Stimulated activated CD8-positive, alpha-beta memory T cell treated with anti-CD3 and anti-CD28 coated beads, Interleukin-4, amount 100 ng/mL, for 4 hours (primary cell): Measurements from ENCODE around the gene ACTR6.
"Not testable (repeated sequence)": the region's sequence is repeated elsewhere in the genome, so short reads cannot be mapped to it uniquely, and the experiment has no call there.

Experiments used
- DNase-seq, 2 donors: peaks; one replicate each; pipeline ENCODE4 v3.0.0-alpha.2; 2020; ENCODE audit warnings: low read depth in 2 of 2, low spot score in 1 of 2

ACTR6 gene

GRCh38 chr12:100219328-100220109 is 18.9 kb downstream of the ACTR6 start:
- DNase-seq = no peak

GRCh38 chr12:100221523-100221922 is 20.9 kb downstream of the ACTR6 start:
- no peak for DNase-seq

DNA sequence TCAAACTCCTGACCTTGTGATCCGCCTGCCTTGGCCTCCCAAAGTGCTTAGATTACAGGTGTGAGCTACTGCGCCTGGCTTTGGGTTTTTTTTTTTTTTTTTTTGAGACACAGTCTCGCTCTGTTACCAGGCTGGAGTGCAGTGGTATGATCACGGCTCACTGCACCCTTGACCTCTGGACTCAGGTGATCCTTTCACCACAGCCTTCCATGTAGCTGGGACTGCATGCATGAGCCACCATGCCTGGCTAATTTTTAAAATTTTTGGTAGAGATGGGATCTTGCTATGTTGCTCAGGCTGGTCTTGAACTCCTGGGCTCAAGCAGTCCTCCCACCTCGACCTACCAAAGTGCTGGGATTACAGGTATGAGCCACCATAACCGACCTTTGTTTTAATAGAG is 21.6 kb downstream of the ACTR6 start:
- DNase-seq = not testable (repeated sequence)

GRCh38 chr12:100225491-100225890 is 24.9 kb downstream of the ACTR6 start:
- no peak for DNase-seq

DNA sequence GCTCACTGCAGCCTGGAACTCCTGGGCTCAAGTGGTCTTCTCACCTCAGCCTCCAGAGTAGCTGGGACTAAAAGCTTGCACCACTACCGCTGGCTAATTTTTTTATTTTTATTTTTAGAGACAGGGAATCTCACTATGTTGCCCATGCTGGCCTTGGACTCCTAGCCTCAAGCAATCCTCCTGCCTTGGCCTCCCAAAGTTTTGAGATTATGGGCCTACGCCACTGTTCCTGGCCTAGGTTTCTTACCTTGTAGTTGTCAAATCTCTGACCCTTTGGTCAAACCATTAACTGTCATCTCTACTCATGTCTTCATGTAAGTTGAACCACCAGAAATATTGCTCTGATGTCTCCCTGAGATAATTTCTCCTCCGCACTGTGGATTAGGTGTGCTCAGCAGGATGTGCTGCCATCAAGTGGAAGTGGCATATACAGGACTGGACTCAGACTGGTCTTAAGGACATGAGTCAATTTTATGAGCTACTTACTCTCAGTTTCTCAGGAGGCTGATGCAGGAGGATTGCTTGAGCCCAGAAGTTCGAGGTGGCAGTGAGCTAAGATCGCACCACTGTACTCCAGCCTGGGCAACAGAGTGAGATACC is 28.5 kb downstream of the ACTR6 start:
- no peak for DNase-seq

- no peak for DNase-seq
Observed at GRCh38 chr12:100229876-100230275, 29.3 kb downstream of the ACTR6 start.

DNA sequence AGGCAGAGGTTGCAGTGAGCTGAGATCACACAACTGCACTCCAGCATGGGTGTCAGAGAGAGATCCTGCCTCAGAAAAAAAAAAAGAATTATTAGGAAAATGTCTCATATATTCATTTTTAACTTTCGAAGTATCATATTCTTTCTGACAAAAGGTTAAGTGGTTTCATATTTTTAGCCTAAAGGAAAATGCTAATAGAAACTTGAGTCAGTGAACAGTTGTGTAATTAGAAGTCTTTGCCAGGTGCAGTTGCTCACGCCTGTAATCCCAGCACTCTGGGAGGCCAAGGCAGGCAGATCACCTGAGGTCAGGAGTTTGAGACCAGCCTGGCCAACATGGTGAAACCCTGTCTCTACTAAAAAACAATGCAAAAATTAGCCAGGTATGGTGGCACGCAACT is 31.3 kb downstream of the ACTR6 start:
- not testable (repeated sequence) for DNase-seq

DNA sequence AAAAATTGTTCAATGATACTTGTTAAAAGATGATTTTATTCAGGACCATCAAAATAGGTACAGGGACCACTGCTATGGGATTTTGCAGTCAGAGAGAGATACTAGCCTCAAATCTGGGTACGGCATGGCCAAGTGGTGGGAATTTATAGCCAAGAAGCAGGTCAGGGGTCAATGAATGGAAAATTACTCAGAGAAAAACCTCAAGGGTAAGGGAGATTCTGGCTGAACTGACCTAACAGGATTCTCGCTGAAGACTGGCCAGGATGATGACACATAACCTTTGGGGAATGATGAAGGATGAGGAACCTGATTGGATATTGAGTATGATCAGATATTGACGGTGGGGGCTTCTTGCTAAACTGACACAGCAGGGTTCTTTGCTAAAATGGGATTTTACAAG is 33.6 kb downstream of the ACTR6 start:
- no peak for DNase-seq

DNA sequence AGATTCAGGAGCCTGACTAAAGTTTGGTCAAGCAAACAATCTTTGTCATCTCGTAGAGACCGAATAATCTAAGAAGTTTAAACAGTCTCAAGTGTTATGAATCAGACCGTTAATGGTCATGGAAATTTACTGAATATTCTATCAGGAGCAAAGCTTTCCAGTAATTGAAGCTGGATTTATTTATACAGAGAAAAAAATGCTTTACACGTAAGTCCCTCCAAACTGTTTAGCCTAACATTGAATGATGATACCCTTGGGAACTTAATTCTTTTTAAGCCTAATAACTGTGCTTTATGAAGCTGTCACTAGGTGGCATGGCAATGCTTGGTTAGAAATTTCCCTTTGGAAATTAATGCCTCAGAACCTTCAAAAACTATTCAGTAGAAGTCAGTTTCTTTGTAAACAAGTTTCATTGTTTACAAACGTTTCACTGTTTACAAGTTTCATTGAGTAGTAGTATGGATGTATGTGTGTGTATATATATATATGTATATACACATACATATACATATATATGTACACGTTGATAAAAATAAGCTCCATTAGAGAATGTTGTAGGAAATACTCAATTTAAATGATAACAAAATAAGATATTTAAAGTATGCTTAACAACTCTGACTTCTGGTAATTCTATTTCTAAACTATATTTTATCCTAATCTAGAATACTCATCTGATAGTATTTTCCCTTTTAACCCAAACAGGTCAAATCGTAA is 34.1 kb downstream of the ACTR6 start:
- no peak for DNase-seq

DNA sequence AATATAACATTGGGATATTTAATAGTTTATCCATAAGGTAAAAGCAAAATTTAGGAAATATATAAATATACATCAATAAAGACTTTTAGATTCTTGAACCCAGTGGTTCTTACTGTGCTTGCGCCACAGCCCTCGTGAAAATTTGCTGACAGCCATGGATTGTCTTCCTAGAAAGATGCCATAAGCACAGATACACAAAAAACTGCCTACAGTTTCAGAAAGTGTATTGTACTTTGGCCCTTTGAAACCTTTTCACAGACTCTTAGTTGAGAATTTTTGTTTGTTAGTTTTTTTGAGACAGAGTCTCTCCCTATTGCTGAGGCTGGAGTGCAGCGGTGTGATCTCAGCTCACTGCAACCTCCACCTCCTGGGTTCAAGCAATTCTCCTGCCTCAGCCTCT is 38.2 kb downstream of the ACTR6 start:
- no peak for DNase-seq

DNA sequence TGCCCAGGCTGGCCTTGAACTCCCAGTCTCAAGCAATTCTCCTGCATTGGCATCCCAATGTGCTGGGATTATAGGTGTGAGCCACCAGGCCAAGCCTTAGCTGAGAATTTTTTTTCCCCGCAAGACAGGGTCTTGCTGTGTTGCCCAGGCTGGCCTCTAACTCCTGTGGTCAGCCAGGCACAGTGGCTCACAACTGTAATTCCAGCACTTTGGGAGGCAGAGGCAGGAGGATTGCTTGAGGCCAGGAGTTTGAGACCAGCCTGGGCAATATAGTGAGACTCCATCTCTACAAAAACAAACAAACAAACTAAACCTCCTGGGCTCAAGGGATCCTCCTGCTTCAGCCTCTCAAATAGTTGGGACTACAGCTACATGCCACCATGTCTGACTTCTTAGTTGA is 39.0 kb downstream of the ACTR6 start:
- no peak for DNase-seq

DNA sequence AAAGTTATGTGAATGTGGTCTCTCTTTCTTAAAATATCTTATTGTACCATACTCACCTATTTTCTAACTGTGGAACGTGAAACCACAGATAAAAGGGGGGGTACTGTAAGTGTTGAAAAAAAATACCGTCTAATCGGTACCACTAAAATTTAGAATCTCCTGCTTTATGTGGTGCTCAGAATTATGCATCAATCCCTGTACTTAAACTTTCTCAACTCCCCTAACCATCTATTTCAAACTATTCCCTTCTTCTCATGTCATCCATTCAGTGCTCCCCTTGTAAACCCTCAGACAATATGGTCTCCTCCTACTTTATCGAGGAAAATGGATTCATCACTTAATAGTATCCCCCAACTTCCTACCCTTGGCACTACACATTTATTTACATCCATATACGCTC is 42.5 kb downstream of the ACTR6 start:
- DNase-seq = no peak

- no peak for DNase-seq
Observed at GRCh38 chr12:100247765-100248164, 47.1 kb downstream of the ACTR6 start.

DNA sequence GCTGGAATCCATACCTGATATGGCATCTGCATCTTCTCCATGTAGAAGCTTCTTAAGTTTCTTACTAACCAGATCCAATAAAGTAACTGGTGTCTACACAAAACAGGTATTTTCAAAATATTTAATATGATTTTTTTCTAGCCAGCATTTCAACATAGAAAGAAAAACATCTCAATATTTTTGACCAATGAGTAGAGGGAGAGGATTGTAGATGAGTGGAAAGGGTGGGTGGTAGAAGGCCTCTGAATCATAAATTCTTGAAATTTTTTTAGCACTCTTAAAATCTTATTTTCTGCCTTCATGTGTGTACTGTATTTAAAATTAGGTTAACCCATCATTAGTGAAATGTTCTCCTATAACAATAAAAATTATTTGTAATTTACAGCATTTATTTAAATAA is 48.3 kb downstream of the ACTR6 start:
- DNase-seq = no peak

GRCh38 chr12:100249941-100250340 is 49.3 kb downstream of the ACTR6 start:
- no peak for DNase-seq

GRCh38 chr12:100251917-100252316 is 51.3 kb downstream of the ACTR6 start:
- DNase-seq = no peak

GRCh38 chr12:100253437-100253836 is 52.8 kb downstream of the ACTR6 start:
- no peak for DNase-seq

GRCh38 chr12:100254876-100255275 is 54.3 kb downstream of the ACTR6 start:
- no peak for DNase-seq

DNA sequence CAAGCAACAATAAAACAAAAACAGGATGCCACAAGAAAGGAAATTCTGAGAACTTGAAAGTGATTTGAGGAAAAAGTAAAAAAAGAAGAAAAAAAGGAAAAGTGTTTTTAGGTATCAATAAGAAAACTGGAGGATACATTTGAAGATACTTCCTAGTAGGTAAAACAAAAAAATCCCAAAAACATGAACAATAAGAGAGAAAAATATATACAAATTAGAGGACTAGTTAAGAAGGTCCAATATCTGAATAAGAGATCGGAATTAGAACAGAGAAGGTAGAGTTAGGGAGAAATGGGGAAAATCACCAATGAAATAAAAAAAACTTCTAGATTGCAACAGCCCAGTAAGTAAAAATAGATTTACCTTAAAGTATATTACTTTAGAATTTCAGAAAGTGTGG is 57.5 kb downstream of the ACTR6 start:
- DNase-seq = no peak

- DNase-seq = no peak
Observed at GRCh38 chr12:100263131-100263530, 62.5 kb downstream of the ACTR6 start.

DNA sequence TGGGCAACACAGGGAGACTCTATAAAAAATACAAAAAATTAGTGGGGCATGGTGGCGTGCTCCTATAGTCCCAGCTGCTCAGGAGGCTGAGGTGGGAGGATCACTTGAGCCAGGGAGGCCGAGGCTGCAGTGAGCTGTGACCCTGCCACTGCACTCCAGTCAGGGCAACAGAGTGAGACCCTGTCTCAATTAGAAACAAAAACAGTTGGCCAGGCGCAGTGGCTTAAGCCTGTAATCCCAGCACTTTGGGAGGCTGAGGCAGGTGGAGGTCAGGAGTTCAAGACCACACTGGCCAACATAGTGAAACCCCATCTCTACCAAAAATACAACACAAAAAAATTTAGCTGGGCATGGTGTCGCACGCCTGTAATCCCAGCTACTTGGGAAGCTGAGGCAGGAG is 64.5 kb downstream of the ACTR6 start:
- not testable (repeated sequence) for DNase-seq
